ENCODE data around the gene SCN9A.
A peak's percentile ranks its signal among the peaks of the same experiment; 100 is the strongest.

The SCN9A gene

DNA sequence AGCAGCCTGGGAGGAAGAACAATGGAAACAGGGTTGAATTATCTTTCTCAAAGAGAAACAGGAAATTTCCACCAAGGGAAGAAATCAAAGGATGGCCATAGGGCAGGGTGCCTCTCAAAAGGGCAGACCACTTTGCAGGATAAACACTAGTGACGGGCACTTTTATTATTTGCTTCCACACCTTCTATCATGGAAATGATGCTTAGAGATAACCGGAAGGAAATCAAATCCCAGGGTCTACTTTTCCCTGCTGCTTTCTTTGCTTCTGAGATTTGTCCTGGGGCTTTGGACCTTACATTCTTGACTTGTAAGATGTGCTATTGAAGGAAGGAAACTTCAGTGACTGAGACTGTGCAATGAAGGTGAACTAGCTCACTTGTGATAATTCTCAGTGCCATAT is 1.1 kb upstream of the SCN9A start:
- Histone ChIP-seq H3K79me2 (ENCODE audit: low read length) (peaks cover 16% of the 10 kb centered on the region), H4K20me1 (ENCODE audit: insufficient read depth, low read length) (no peaks in the 10 kb centered on the region), H3K4me2 (ENCODE audit: low read depth, low read length) (peak overlapping the region; percentile 84; the same call in 1 of the 2 replicates), H3K9me3 (replicated peaks; ENCODE audit: insufficient read depth, low read length) (no peaks in the 10 kb centered on the region), H2AFZ (ENCODE audit: low read length) (no peak overlapping the region), H3K9ac (ENCODE audit: low read length) (no peak overlapping the region), H3K9me2 (replicated peaks; ENCODE audit: insufficient read depth, low read length) (no peaks in the 10 kb centered on the region), H3K4me3 (ENCODE audit: low read length) (no peak overlapping the region), H3K27ac (ENCODE audit: low read length) (no peak overlapping the region), H3K36me3 (replicated peaks; ENCODE audit: insufficient read depth, low read length) (no peaks in the 10 kb centered on the region), H3F3A (ENCODE audit: insufficient read depth, low read length) (peaks cover 18% of the 10 kb centered on the region), H3K4me1 (ENCODE audit: low read length) (peaks cover 13% of the 10 kb centered on the region), H3K27me3 (replicated peaks; ENCODE audit: insufficient read depth, low read length) (no peaks in the 10 kb centered on the region)
- no peak for TF ChIP-seq EZH2 (optimal IDR thresholded peaks at IDR 0.05; ENCODE audit: low read depth, low read length)
- TF ChIP-seq CTCF (IDR thresholded peaks at IDR 0.05; ENCODE audit: low read length) = no peak
- no peak for TF ChIP-seq EZH2phosphoT487 (IDR thresholded peaks at IDR 0.05; ENCODE audit: low read length)
- DNase-seq = no peak

DNA sequence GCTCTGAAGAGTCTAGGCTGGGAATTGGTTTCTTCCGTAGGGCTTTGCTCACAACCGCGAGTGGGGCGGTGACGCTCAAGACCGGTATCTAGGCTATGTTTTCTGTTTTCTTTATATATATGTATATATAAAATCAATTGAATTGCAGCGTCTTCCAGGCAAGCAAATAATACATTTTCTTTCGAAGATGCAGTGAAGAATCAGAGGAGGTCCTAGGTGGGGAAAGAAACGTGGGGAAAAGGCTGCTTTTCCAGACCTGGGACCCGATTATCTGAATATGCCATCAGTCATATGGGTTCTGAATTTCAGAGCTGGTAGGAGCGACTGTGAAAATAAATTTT is 714 bp upstream of the SCN9A start:
- Histone ChIP-seq H3K9ac (ENCODE audit: low read length) (peak overlapping the region; percentile 65; the same call in 1 of the 2 replicates), H3K36me3 (replicated peaks; ENCODE audit: insufficient read depth, low read length) (no peaks in the 10 kb centered on the region), H3K9me3 (replicated peaks; ENCODE audit: insufficient read depth, low read length) (no peaks in the 10 kb centered on the region), H3K4me1 (ENCODE audit: low read length) (peaks cover 13% of the 10 kb centered on the region), H3K27me3 (replicated peaks; ENCODE audit: insufficient read depth, low read length) (no peaks in the 10 kb centered on the region), H4K20me1 (ENCODE audit: insufficient read depth, low read length) (no peaks in the 10 kb centered on the region), H3K27ac (ENCODE audit: low read length) (peak overlapping the region; percentile 93; the same call in 1 of the 2 replicates), H2AFZ (ENCODE audit: low read length) (peak overlapping the region; percentile 89), H3K4me3 (ENCODE audit: low read length) (peak overlapping the region; percentile 81), H3K4me2 (ENCODE audit: low read depth, low read length) (peak overlapping the region; percentile 84), H3K79me2 (ENCODE audit: low read length) (peaks cover 19% of the 10 kb centered on the region), H3F3A (ENCODE audit: insufficient read depth, low read length) (peaks cover 18% of the 10 kb centered on the region), H3K9me2 (replicated peaks; ENCODE audit: insufficient read depth, low read length) (no peaks in the 10 kb centered on the region)
- peak; percentile 20 for DNase-seq
- no peak for TF ChIP-seq CTCF (IDR thresholded peaks at IDR 0.05; ENCODE audit: low read length)
- no peak for TF ChIP-seq EZH2 (optimal IDR thresholded peaks at IDR 0.05; ENCODE audit: low read depth, low read length)
- no peak for TF ChIP-seq EZH2phosphoT487 (IDR thresholded peaks at IDR 0.05; ENCODE audit: low read length)

DNA sequence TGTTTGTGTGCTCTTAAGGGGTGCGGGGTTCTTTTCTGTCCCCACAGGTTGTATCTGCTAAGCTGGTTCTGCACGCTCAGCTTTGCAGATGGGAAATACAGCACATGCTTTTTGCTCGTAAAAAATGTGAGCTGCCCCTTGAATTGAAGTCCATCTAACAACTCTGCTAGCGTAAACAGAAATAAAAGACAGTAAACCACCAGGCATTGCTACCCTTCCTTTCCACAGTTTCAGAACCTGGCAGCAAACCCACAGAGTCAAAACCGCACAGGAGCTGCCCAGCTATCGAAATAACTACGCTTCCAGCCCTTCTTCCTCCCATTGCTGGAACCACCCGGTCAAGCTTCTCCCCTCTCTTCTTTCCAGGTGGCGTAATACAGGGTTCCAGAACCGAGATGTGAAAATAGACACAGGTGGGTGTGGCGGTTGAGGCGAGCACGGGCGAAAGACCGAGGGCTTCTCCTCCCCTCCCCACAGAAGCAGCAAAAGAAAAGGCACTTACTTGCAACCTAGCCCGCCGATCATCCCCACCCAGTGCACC is 479 bp downstream of the SCN9A start:
- Histone ChIP-seq H3K4me2 (ENCODE audit: low read depth, low read length) (peak overlapping the region; percentile 84), H3K9me3 (replicated peaks; ENCODE audit: insufficient read depth, low read length) (no peaks in the 10 kb centered on the region), H3F3A (ENCODE audit: insufficient read depth, low read length) (peaks cover 18% of the 10 kb centered on the region), H3K27ac (ENCODE audit: low read length) (peak overlapping the region; percentile 93), H3K36me3 (replicated peaks; ENCODE audit: insufficient read depth, low read length) (no peaks in the 10 kb centered on the region), H3K79me2 (ENCODE audit: low read length) (peaks cover 28% of the 10 kb centered on the region), H2AFZ (ENCODE audit: low read length) (peak overlapping the region; percentile 89), H4K20me1 (ENCODE audit: insufficient read depth, low read length) (no peaks in the 10 kb centered on the region), H3K4me3 (ENCODE audit: low read length) (peak overlapping the region; percentile 81), H3K9ac (ENCODE audit: low read length) (peak overlapping the region; percentile 65; the same call in 1 of the 2 replicates), H3K9me2 (replicated peaks; ENCODE audit: insufficient read depth, low read length) (no peaks in the 10 kb centered on the region), H3K27me3 (replicated peaks; ENCODE audit: insufficient read depth, low read length) (no peaks in the 10 kb centered on the region), H3K4me1 (ENCODE audit: low read length) (peaks cover 13% of the 10 kb centered on the region)
- DNase-seq = peak; percentile 92
- TF ChIP-seq CTCF (IDR thresholded peaks at IDR 0.05; ENCODE audit: low read length) (no peak), EZH2 (optimal IDR thresholded peaks at IDR 0.05; ENCODE audit: low read depth, low read length) (no peak), EZH2phosphoT487 (IDR thresholded peaks at IDR 0.05; ENCODE audit: low read length) (no peak)

All from MM.1S (cell line).